ENCODE data around the gene ECT2L. TPM values are rescaled to one million over a fixed set of nuclear protein-coding genes. Genes with fewer than 3 reads are reported as not detected.

ECT2L gene
- total RNA-seq, 1 experiment from 2014 or later, result not detected

DNA sequence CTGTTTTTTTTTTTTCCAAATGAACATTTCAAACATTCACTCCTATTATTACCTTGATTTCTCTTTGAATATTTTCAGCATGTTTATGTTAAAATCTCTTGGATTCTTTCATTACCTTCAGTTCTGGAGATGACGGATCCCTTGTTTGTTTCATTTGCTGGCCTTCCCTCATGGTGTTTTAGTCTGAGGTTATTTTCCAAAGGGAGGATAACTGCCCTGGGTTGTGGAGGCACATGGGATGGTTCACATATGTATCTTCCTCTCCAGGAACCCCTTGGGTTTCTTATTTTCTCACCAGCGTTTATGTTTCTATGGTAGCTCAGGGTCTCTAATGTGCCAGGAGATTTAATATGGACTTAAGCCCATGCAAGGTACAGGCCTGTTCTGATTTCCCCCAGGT lies 36.3 kb downstream of the ECT2L start:
- Histone ChIP-seq H3K79me2 (ENCODE audit: low read length) (no peaks in the 10 kb centered on the region), H3K4me1 (ENCODE audit: low read length) (no peaks in the 10 kb centered on the region), H4K20me1 (ENCODE audit: insufficient read depth, low read depth, low read length) (no peaks in the 10 kb centered on the region)

DNA sequence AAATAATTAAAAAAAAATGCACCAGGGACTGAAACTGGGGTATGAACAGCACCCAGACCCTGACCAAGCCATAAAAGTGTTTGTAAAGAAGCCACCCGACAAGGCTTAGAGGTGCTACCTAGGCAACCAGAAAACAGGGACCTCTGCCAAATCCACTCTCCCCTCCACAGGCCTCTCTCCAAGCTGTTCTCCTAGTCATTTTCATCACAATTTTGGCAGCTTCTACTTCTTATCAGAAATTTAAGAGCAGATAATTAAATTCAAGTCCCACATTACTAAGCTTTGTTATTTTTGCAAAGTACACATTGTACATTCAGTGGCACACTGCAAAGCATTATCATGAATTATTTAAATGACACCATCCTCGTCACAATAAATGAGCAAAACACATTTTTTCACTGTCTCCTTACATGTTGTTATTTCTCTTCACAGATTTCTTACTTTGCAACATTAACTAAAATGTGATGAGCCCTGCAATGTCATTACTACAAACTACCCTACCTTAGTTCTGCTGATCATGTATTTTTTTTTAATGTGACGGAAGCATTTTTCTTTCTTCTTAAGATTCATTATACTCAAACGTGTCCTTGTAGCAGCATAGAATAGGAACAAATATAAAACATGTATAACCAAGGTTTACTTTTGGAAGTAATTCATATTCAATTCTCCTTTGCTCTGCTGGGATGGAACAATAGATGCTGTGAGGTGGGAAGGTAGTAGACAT lies 38.1 kb downstream of the ECT2L start:
- Histone ChIP-seq H3K9ac (ENCODE audit: low read length) (no peak overlapping the region), H2AFZ (ENCODE audit: low read length) (no peak overlapping the region), H3K4me1 (ENCODE audit: low read length) (no peaks in the 10 kb centered on the region)

More for the DNA sequence above, 36.3 kb downstream of the ECT2L start:
- Histone ChIP-seq H3K9me3 (ENCODE audit: low read length) (no peaks in the 10 kb centered on the region), H3K4me2 (ENCODE audit: low read depth, low read length, poor library complexity, severe bottlenecking) (no peak overlapping the region), H3K9ac (ENCODE audit: low read length) (no peak overlapping the region), H3K36me3 (ENCODE audit: insufficient read depth, low read length) (no peaks in the 10 kb centered on the region), H3K4me3 (ENCODE audit: low read length) (no peak overlapping the region), H3K27me3 (ENCODE audit: low read length) (no peaks in the 10 kb centered on the region), H2AFZ (ENCODE audit: low read length) (no peak overlapping the region), H3K27ac (ENCODE audit: low read length) (no peak overlapping the region), H3K9me2 (replicated peaks; ENCODE audit: insufficient read depth, low read length) (no peaks in the 10 kb centered on the region)
- no peak for DNase-seq

DNA sequence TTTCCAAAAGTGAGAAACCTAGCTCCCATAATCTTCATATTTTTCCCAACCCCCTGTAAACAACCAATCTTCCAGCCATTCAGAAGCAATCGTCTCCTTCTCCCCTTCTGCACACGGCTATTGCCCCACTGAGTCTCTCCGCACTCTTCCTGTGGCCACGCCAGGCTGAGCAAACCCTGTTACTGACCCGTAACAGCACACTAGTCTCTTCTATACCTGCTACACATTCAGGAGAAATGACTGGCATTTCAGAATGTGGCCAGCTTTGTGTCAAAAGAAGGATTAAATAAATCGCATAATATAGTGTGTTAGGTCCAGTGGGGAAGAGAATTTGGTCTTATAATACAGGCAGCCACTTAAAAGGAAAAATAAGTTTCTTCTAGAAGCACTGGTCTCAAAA lies 41.4 kb downstream of the ECT2L start:
- no peaks in the 10 kb centered on the region for H3K27me3 ChIP-seq (ENCODE audit: low read length)

More for the DNA sequence above, 38.1 kb downstream of the ECT2L start:
- no peaks in the 10 kb centered on the region for H3K9me3 ChIP-seq (ENCODE audit: low read length)
- H3K4me2 ChIP-seq (ENCODE audit: low read depth, low read length, poor library complexity, severe bottlenecking), result no peak overlapping the region
- H3K36me3 ChIP-seq (ENCODE audit: insufficient read depth, low read length), result no peaks in the 10 kb centered on the region
- DNase-seq, result peak; percentile 27
- no peak overlapping the region for H3K27ac ChIP-seq (ENCODE audit: low read length)
- H3K9me2 ChIP-seq (replicated peaks; ENCODE audit: insufficient read depth, low read length), result no peaks in the 10 kb centered on the region
- H3K4me3 ChIP-seq (ENCODE audit: low read length), result no peak overlapping the region
- no peaks in the 10 kb centered on the region for H3K79me2 ChIP-seq (ENCODE audit: low read length)
- H3K27me3 ChIP-seq (ENCODE audit: low read length), result no peaks in the 10 kb centered on the region
- H4K20me1 ChIP-seq (ENCODE audit: insufficient read depth, low read depth, low read length), result no peaks in the 10 kb centered on the region

DNA sequence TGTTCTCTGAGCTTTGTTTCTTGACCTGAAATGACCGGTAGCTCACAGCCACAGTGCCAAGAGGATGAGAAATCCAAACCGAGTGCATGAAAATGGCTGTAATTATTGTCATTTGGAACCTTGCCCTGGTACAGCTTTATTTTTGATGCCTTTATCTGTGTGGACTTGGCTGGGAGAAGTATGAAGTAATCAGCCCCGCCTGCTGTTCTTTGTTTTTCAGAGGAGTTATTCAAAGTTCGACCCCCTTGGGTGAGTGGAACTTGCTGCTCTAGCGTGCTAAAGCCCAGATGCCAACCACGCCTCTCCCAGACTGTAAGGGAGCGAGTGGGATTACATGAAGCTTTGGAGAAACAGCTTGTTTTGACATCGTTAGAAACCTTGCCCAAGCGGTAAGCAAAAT lies 48.3 kb downstream of the ECT2L start:
- Histone ChIP-seq H3K4me1 (ENCODE audit: low read length) (no peaks in the 10 kb centered on the region), H3K36me3 (ENCODE audit: insufficient read depth, low read length) (no peaks in the 10 kb centered on the region), H3K9me2 (replicated peaks; ENCODE audit: insufficient read depth, low read length) (no peaks in the 10 kb centered on the region), H3K27me3 (ENCODE audit: low read length) (no peaks in the 10 kb centered on the region), H4K20me1 (ENCODE audit: insufficient read depth, low read depth, low read length) (no peaks in the 10 kb centered on the region), H3K9me3 (ENCODE audit: low read length) (no peaks in the 10 kb centered on the region), H3K4me2 (ENCODE audit: low read depth, low read length, poor library complexity, severe bottlenecking) (no peak overlapping the region), H3K79me2 (ENCODE audit: low read length) (no peaks in the 10 kb centered on the region), H3K9ac (ENCODE audit: low read length) (no peak overlapping the region), H3K4me3 (ENCODE audit: low read length) (no peak overlapping the region), H2AFZ (ENCODE audit: low read length) (no peak overlapping the region), H3K27ac (ENCODE audit: low read length) (no peak overlapping the region)
- DNase-seq, result no peak

More for the DNA sequence above, 41.4 kb downstream of the ECT2L start:
- Histone ChIP-seq H3K36me3 (ENCODE audit: insufficient read depth, low read length) (no peaks in the 10 kb centered on the region), H3K27ac (ENCODE audit: low read length) (no peak overlapping the region), H3K79me2 (ENCODE audit: low read length) (no peaks in the 10 kb centered on the region), H3K9ac (ENCODE audit: low read length) (no peak overlapping the region), H3K9me3 (ENCODE audit: low read length) (no peaks in the 10 kb centered on the region), H3K4me1 (ENCODE audit: low read length) (no peaks in the 10 kb centered on the region), H3K9me2 (replicated peaks; ENCODE audit: insufficient read depth, low read length) (no peaks in the 10 kb centered on the region), H3K4me3 (ENCODE audit: low read length) (no peak overlapping the region), H2AFZ (ENCODE audit: low read length) (no peak overlapping the region), H3K4me2 (ENCODE audit: low read depth, low read length, poor library complexity, severe bottlenecking) (no peak overlapping the region), H4K20me1 (ENCODE audit: insufficient read depth, low read depth, low read length) (no peaks in the 10 kb centered on the region)
- no peak for DNase-seq

DNA sequence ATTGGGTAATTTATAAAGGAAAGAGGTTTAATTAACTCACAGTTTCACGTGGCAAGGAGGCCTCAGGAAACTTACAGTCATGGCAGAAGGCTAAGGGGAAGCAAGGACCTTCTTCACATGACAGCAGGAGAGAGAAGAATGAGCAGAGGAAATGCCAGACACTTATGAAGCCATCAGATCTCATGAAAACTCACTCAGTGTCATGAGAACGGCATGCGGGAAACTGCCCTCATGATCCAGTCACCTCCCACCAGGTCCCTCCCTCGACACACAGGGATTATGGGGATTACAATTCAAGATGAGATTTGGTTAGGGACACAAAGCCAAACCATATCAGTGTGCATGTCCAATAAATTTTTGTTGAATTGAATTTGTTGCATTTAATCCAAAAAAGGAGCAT lies 52.0 kb downstream of the ECT2L start:
- Histone ChIP-seq H3K36me3 (ENCODE audit: insufficient read depth, low read length) (no peaks in the 10 kb centered on the region), H3K4me2 (ENCODE audit: low read depth, low read length, poor library complexity, severe bottlenecking) (no peak overlapping the region), H3K4me3 (ENCODE audit: low read length) (no peak overlapping the region), H3K4me1 (ENCODE audit: low read length) (peaks cover 5% of the 10 kb centered on the region), H2AFZ (ENCODE audit: low read length) (no peak overlapping the region), H3K79me2 (ENCODE audit: low read length) (no peaks in the 10 kb centered on the region), H3K27me3 (ENCODE audit: low read length) (no peaks in the 10 kb centered on the region), H4K20me1 (ENCODE audit: insufficient read depth, low read depth, low read length) (no peaks in the 10 kb centered on the region), H3K27ac (ENCODE audit: low read length) (no peak overlapping the region), H3K9ac (ENCODE audit: low read length) (no peak overlapping the region), H3K9me2 (replicated peaks; ENCODE audit: insufficient read depth, low read length) (no peaks in the 10 kb centered on the region), H3K9me3 (ENCODE audit: low read length) (no peaks in the 10 kb centered on the region)
- DNase-seq, result no peak

DNA sequence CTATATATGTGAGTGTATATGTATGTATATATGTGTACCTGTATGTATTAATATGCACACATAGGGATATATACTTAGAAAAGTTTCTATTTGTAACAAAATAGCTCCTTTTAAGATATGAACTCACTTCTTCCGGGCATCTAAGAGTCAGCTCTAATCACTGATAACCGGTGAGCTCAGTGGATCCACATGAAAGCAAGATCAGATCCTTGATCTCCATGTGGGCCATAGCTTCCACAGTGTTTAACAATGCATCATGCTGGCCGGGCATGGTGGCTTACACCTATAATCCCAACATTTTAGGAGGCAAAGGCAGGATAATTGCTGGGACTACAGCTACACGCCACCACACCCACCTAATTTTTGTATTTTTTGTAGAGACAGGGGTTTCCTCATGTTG lies 52.6 kb downstream of the ECT2L start:
- Histone ChIP-seq H3K4me2 (ENCODE audit: low read depth, low read length, poor library complexity, severe bottlenecking) (no peak overlapping the region), H3K9me2 (replicated peaks; ENCODE audit: insufficient read depth, low read length) (no peaks in the 10 kb centered on the region), H4K20me1 (ENCODE audit: insufficient read depth, low read depth, low read length) (no peaks in the 10 kb centered on the region), H3K27ac (ENCODE audit: low read length) (no peak overlapping the region), H3K9me3 (ENCODE audit: low read length) (no peaks in the 10 kb centered on the region), H3K4me1 (ENCODE audit: low read length) (peaks cover 5% of the 10 kb centered on the region), H3K36me3 (ENCODE audit: insufficient read depth, low read length) (no peaks in the 10 kb centered on the region), H3K27me3 (ENCODE audit: low read length) (no peaks in the 10 kb centered on the region), H3K4me3 (ENCODE audit: low read length) (no peak overlapping the region), H3K9ac (ENCODE audit: low read length) (no peak overlapping the region), H2AFZ (ENCODE audit: low read length) (no peak overlapping the region), H3K79me2 (ENCODE audit: low read length) (no peaks in the 10 kb centered on the region)
- DNase-seq, result no peak

DNA sequence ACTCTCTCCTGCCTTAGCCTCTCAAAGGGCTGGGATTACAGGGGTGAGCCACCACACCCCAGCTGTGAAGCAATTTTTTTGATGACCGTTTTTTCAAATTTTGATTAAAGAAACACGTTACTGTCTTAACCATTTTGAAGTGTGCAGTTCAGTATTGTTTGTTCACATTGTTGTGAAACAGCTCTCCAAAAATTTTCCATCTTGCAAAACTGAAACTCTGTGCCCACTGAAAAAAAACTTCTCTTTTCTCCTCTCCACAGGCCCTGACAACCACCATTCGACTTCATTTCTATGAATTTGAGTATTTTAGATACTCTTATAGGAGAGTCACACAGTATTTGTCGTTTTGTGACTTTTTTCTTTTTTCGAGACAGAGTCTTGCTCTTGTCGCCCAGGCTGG lies 53.9 kb downstream of the ECT2L start:
- H3K4me2 ChIP-seq (ENCODE audit: low read depth, low read length, poor library complexity, severe bottlenecking), result no peak overlapping the region

DNA sequence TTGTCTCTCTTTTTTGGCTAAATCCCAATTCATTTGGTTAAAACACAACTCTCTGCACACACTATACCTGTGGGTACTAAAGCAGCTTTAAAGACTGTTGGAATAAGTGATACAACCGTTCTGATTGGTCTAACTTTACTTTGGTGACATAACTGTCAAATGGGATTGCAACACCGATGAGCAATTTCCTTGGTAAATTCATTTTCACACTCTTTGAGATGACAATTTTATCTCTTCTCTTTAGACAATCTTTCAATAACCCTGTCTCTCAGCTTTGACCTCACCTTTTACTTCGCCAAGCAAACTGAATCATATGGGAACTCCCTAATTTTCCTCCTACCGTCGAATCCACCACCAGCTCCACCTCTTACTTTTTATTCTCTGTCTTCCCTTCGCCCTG lies 60.8 kb downstream of the ECT2L start:
- Histone ChIP-seq H3K4me2 (ENCODE audit: low read depth, low read length, poor library complexity, severe bottlenecking) (no peak overlapping the region), H3K4me1 (ENCODE audit: low read length) (peaks cover 1% of the 10 kb centered on the region; the same call in 1 of the 2 replicates), H3K9me2 (replicated peaks; ENCODE audit: insufficient read depth, low read length) (no peaks in the 10 kb centered on the region)

More for the DNA sequence above, 53.9 kb downstream of the ECT2L start:
- Histone ChIP-seq H3K9me3 (ENCODE audit: low read length) (no peaks in the 10 kb centered on the region), H3K27me3 (ENCODE audit: low read length) (no peaks in the 10 kb centered on the region), H4K20me1 (ENCODE audit: insufficient read depth, low read depth, low read length) (no peaks in the 10 kb centered on the region), H3K9ac (ENCODE audit: low read length) (no peak overlapping the region), H3K79me2 (ENCODE audit: low read length) (no peaks in the 10 kb centered on the region), H3K4me1 (ENCODE audit: low read length) (peaks cover 5% of the 10 kb centered on the region), H3K4me3 (ENCODE audit: low read length) (no peak overlapping the region), H3K27ac (ENCODE audit: low read length) (no peak overlapping the region), H2AFZ (ENCODE audit: low read length) (no peak overlapping the region), H3K36me3 (ENCODE audit: insufficient read depth, low read length) (no peaks in the 10 kb centered on the region), H3K9me2 (replicated peaks; ENCODE audit: insufficient read depth, low read length) (no peaks in the 10 kb centered on the region)
- DNase-seq, result no peak

More for the DNA sequence above, 60.8 kb downstream of the ECT2L start:
- no peak overlapping the region for H3K4me3 ChIP-seq (ENCODE audit: low read length)
- peak; percentile 21 for DNase-seq
- no peaks in the 10 kb centered on the region for H4K20me1 ChIP-seq (ENCODE audit: insufficient read depth, low read depth, low read length)
- no peaks in the 10 kb centered on the region for H3K27me3 ChIP-seq (ENCODE audit: low read length)
- H3K36me3 ChIP-seq (ENCODE audit: insufficient read depth, low read length), result no peaks in the 10 kb centered on the region
- H3K9ac ChIP-seq (ENCODE audit: low read length), result no peak overlapping the region
- H2AFZ ChIP-seq (ENCODE audit: low read length), result no peak overlapping the region
- H3K9me3 ChIP-seq (ENCODE audit: low read length), result no peaks in the 10 kb centered on the region
- H3K79me2 ChIP-seq (ENCODE audit: low read length), result no peaks in the 10 kb centered on the region
- no peak overlapping the region for H3K27ac ChIP-seq (ENCODE audit: low read length)
